ENCODE measurements around the gene CSF1R. TPM values are rescaled to one million over a fixed set of nuclear protein-coding genes. Genes with fewer than 3 reads are reported as not detected.

Gene CSF1R
- polyA plus RNA-seq, 1 donor (not counting 4 experiments of a cell fraction or from before 2014, with no cell fraction given), result not detected

- dilution Hi-C loops (cut with MboI; ENCODE audit: extremely low pct_ligation_motif_present, low sequenced_read_pairs), result no loop called here
- DNase-seq (ENCODE audit: low read depth, low spot score) (no peak), FAIRE-seq (no peak)
- Histone ChIP-seq H3K79me2 (ENCODE audit: control insufficient read depth, insufficient read depth, low read length) (no peaks in the 10 kb centered on the region), H3K9me1 (ENCODE audit: control insufficient read depth, extremely low read depth, insufficient read depth, low read length) (no peaks in the 10 kb centered on the region), H3K27ac (ENCODE audit: control insufficient read depth, insufficient read depth, low read length) (no peak overlapping the region), H3K4me1 (ENCODE audit: control insufficient read depth, extremely low read depth, insufficient read depth, low read length) (peaks cover 7% of the 10 kb centered on the region), H3K9ac (ENCODE audit: control insufficient read depth, extremely low read depth, insufficient read depth, low read length) (no peak overlapping the region), H3K4me2 (ENCODE audit: control insufficient read depth, extremely low read depth, insufficient read depth, low read depth, low read length) (no peak overlapping the region), H4K20me1 (ENCODE audit: control insufficient read depth, extremely low read depth, insufficient read depth, low read length) (no peaks in the 10 kb centered on the region), H3K36me3 (ENCODE audit: control insufficient read depth in 2 of 2, extremely low read depth in 1 of 2, insufficient read depth in 2 of 2, low read length in 2 of 2) (no peaks in the 10 kb centered on the region), H3K4me3 (ENCODE audit: control insufficient read depth in 2 of 3, extremely low read depth in 1 of 3, insufficient read depth in 2 of 3, low read depth in 1 of 3, low read length in 3 of 3) (no peak overlapping the region), H3K27me3 (ENCODE audit: control insufficient read depth, extremely low read depth, insufficient read depth, low read length) (peaks cover 2% of the 10 kb centered on the region), H3K9me3 (ENCODE audit: control insufficient read depth, low read depth, low read length) (no peaks in the 10 kb centered on the region), H2AFZ (ENCODE audit: control insufficient read depth, low read length) (no peak overlapping the region)
- TF ChIP-seq EZH2 (IDR thresholded peaks at IDR 0.05; ENCODE audit: low read length) (no peak), CTCF (optimal IDR thresholded peaks at IDR 0.05 in 1 of 3, IDR thresholded peaks at IDR 0.05 in 1 of 3, conservative IDR thresholded peaks at IDR 0.05 in 1 of 3; ENCODE audit: extremely low read depth in 1 of 3, insufficient read depth in 2 of 3, low read length in 3 of 3) (no peak)
Observed at GRCh38 chr5:150131461-150131860, 45.1 kb upstream of the CSF1R start.

GRCh38 chr5:150130493-150130922 lies 44.2 kb upstream of the CSF1R start:
- no peak overlapping the region for H2AFZ ChIP-seq (ENCODE audit: control insufficient read depth, low read length)
- no peaks in the 10 kb centered on the region for H3K36me3 ChIP-seq (ENCODE audit: control insufficient read depth in 2 of 2, extremely low read depth in 1 of 2, insufficient read depth in 2 of 2, low read length in 2 of 2)
- no peaks in the 10 kb centered on the region for H4K20me1 ChIP-seq (ENCODE audit: control insufficient read depth, extremely low read depth, insufficient read depth, low read length)
- no peaks in the 10 kb centered on the region for H3K79me2 ChIP-seq (ENCODE audit: control insufficient read depth, insufficient read depth, low read length)
- TF ChIP-seq EZH2 (IDR thresholded peaks at IDR 0.05; ENCODE audit: low read length), result no peak
- TF ChIP-seq CTCF (optimal IDR thresholded peaks at IDR 0.05 in 1 of 3, IDR thresholded peaks at IDR 0.05 in 1 of 3, conservative IDR thresholded peaks at IDR 0.05 in 1 of 3; ENCODE audit: extremely low read depth in 1 of 3, insufficient read depth in 2 of 3, low read length in 3 of 3), result no peak
- no peaks in the 10 kb centered on the region for H3K9me3 ChIP-seq (ENCODE audit: control insufficient read depth, low read depth, low read length)
- H3K9ac ChIP-seq (ENCODE audit: control insufficient read depth, extremely low read depth, insufficient read depth, low read length), result no peak overlapping the region
- DNase-seq (ENCODE audit: low read depth, low spot score) (no peak), FAIRE-seq (no peak)
- peaks cover 7% of the 10 kb centered on the region for H3K4me1 ChIP-seq (ENCODE audit: control insufficient read depth, extremely low read depth, insufficient read depth, low read length)
- no peak overlapping the region for H3K27ac ChIP-seq (ENCODE audit: control insufficient read depth, insufficient read depth, low read length)
- peaks cover 2% of the 10 kb centered on the region for H3K27me3 ChIP-seq (ENCODE audit: control insufficient read depth, extremely low read depth, insufficient read depth, low read length)
- dilution Hi-C loops (cut with MboI; ENCODE audit: extremely low pct_ligation_motif_present, low sequenced_read_pairs), result no loop called here
- H3K4me3 ChIP-seq (ENCODE audit: control insufficient read depth in 2 of 3, extremely low read depth in 1 of 3, insufficient read depth in 2 of 3, low read depth in 1 of 3, low read length in 3 of 3), result no peak overlapping the region
- no peaks in the 10 kb centered on the region for H3K9me1 ChIP-seq (ENCODE audit: control insufficient read depth, extremely low read depth, insufficient read depth, low read length)
- no peak overlapping the region for H3K4me2 ChIP-seq (ENCODE audit: control insufficient read depth, extremely low read depth, insufficient read depth, low read depth, low read length)
